Liver (tissue), 3 donors: ENCODE results near the gene PLA2G4B.

Source experiments
- EGR1 ChIP-seq, 2 donors: IDR thresholded peaks; 2 replicates each; pipeline ENCODE4 v1.6.1; 2016 to 2018; ENCODE audit warnings: antibody characterized with exemption in 2 of 2, low read depth in 2 of 2
- FOXA1 ChIP-seq: IDR thresholded peaks from 2 replicates; pipeline ENCODE4 v1.6.1; 2016; ENCODE audit warnings: antibody characterized with exemption
- GABPA ChIP-seq, 2 donors: IDR thresholded peaks in 1 of 2; conservative IDR thresholded peaks in 1 of 2; 2 replicates each; pipeline ENCODE4 v1.6.1; 2016; ENCODE audit warnings: antibody characterized with exemption in 2 of 2, mild to moderate bottlenecking in 1 of 2, moderate library complexity in 1 of 2
- JUND ChIP-seq, 2 donors: IDR thresholded peaks; 2 replicates each; pipeline ENCODE4 v1.6.1; 2016; ENCODE audit warnings: antibody characterized with exemption in 2 of 2
- NR2F2 ChIP-seq: IDR thresholded peaks from 2 replicates; pipeline ENCODE4 v1.6.1; 2016; ENCODE audit warnings: antibody characterized with exemption
- RAD21 ChIP-seq, 2 donors: IDR thresholded peaks; 2 replicates each; pipeline ENCODE4 v1.6.1; 2016; ENCODE audit warnings: antibody characterized with exemption in 2 of 2, mild to moderate bottlenecking in 2 of 2
- SP1 ChIP-seq: IDR thresholded peaks from 2 replicates; pipeline ENCODE4 v1.6.1; 2018; ENCODE audit warnings: antibody characterized with exemption, mild to moderate bottlenecking
- TAF1 ChIP-seq: conservative IDR thresholded peaks from 2 replicates; pipeline ENCODE4 v1.6.1; 2016; ENCODE audit warnings: antibody characterized with exemption, mild to moderate bottlenecking
- YY1 ChIP-seq: IDR thresholded peaks from 2 replicates; pipeline ENCODE4 v1.6.1; 2016; ENCODE audit warnings: antibody characterized with exemption, mild to moderate bottlenecking
- TF ChIP-seq, protein P1 (sequence below): fragments of 150-350 bp; IDR thresholded peaks from 2 replicates; pipeline ENCODE4 v1.5.1; 2017; ENCODE audit warnings: improper control_type of control experiment, low read depth, low read length; ENCODE audit not compliant: missing input control
- TF ChIP-seq, protein P2 (sequence below): IDR thresholded peaks from 2 replicates; pipeline ENCODE4 v1.6.1; 2016; ENCODE audit warnings: antibody characterized with exemption
- TF ChIP-seq, protein P3 (sequence below): IDR thresholded peaks from 2 replicates; pipeline ENCODE4 v1.6.1; 2016; ENCODE audit warnings: antibody characterized with exemption
- donor health status: healthy.
- donor health status: healthy.

DNA sequence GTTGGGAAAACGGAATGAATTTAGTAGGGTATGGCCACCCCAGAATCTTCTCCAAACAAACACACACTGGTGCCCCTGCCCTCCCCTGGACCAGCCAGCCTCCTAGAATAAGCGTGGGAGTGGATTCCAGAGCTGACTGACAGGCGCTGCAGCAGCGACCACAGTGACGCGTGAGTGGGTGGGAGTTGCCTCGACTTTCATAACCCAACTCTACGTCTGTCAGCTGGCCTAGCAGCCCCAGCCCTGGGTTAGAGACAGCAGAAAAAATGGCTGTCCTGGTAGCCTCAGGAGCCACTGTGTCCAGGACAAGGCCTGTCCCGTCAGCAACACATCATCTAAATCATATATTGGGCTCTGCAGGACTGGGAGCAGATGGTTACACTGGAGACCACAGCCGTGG is 10.0 kb downstream of the PLA2G4B start:
- TF ChIP-seq, protein P1, sequence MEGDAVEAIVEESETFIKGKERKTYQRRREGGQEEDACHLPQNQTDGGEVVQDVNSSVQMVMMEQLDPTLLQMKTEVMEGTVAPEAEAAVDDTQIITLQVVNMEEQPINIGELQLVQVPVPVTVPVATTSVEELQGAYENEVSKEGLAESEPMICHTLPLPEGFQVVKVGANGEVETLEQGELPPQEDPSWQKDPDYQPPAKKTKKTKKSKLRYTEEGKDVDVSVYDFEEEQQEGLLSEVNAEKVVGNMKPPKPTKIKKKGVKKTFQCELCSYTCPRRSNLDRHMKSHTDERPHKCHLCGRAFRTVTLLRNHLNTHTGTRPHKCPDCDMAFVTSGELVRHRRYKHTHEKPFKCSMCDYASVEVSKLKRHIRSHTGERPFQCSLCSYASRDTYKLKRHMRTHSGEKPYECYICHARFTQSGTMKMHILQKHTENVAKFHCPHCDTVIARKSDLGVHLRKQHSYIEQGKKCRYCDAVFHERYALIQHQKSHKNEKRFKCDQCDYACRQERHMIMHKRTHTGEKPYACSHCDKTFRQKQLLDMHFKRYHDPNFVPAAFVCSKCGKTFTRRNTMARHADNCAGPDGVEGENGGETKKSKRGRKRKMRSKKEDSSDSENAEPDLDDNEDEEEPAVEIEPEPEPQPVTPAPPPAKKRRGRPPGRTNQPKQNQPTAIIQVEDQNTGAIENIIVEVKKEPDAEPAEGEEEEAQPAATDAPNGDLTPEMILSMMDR = no peak
- no peak for TF ChIP-seq FOXA1
- no peak for TF ChIP-seq NR2F2
- TF ChIP-seq, protein P2, sequence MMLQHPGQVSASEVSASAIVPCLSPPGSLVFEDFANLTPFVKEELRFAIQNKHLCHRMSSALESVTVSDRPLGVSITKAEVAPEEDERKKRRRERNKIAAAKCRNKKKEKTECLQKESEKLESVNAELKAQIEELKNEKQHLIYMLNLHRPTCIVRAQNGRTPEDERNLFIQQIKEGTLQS = no peak
- no peak for TF ChIP-seq JUND (IDR thresholded peaks at IDR 0.05)
- TF ChIP-seq TAF1 = no peak
- TF ChIP-seq RAD21 (IDR thresholded peaks at IDR 0.05) = no peak
- TF ChIP-seq EGR1 (IDR thresholded peaks at IDR 0.05; ENCODE audit: low read depth in 2 of 2) = no peak
- TF ChIP-seq GABPA (IDR thresholded peaks at IDR 0.05 in 1 of 2, conservative IDR thresholded peaks at IDR 0.05 in 1 of 2) = no peak
- TF ChIP-seq YY1 = no peak
- TF ChIP-seq, protein P3, sequence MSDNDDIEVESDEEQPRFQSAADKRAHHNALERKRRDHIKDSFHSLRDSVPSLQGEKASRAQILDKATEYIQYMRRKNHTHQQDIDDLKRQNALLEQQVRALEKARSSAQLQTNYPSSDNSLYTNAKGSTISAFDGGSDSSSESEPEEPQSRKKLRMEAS = no peak
- no peak for TF ChIP-seq SP1
